Measurements from ENCODE around the gene VMP1.

- no peak for TF ChIP-seq CTCF (conservative IDR thresholded peaks at IDR 0.05; ENCODE audit: low read depth, low read length)
- TF ChIP-seq EZH2 (IDR thresholded peaks at IDR 0.05; ENCODE audit: borderline replicate concordance, low read depth, low read length, poor library complexity, severe bottlenecking) = no peak
These were observed 5.2 kb upstream of the VMP1 start for GRCh38 chr17:59702304-59702703.

Data from A673 (cell line).